Thymus (tissue), 11 donors: ENCODE data around the gene CTPS2. TPM values are rescaled to one million over a fixed set of nuclear protein-coding genes. Genes with fewer than 3 reads are reported as not detected.
"Not testable (repeated sequence)": the region's sequence is repeated elsewhere in the genome, so short reads cannot be mapped to it uniquely, and the experiment has no call there.

Source experiments
- DNase-seq, 9 donors: peaks; one replicate each; pipeline ENCODE4 v3.0.0-alpha.2; 2013; ENCODE audit warnings: low spot score in 9 of 9, low read depth in 6 of 9, missing footprints in 1 of 9
- H3K27ac ChIP-seq, 2 donors: one replicate each; pipeline ENCODE4 v1.5.1; 2013; ENCODE audit warnings: control low read depth in 1 of 2, low read depth in 1 of 2, low read length in 1 of 2, mild to moderate bottlenecking in 1 of 2, moderate library complexity in 1 of 2
- H3K27me3 ChIP-seq, 2 donors: one replicate each; pipeline ENCODE4 v1.5.1; 2013; ENCODE audit warnings: low read length in 1 of 2; ENCODE audit not compliant: control insufficient read depth in 2 of 2, insufficient read depth in 1 of 2
- H3K36me3 ChIP-seq, 2 donors: one replicate each; pipeline ENCODE4 v1.5.1; 2013; ENCODE audit warnings: low read length in 1 of 2, mild to moderate bottlenecking in 1 of 2, moderate library complexity in 1 of 2; ENCODE audit not compliant: control insufficient read depth in 2 of 2, insufficient read depth in 2 of 2
- H3K4me1 ChIP-seq, 2 donors: one replicate each; pipeline ENCODE4 v1.5.1; 2013; ENCODE audit warnings: low read length in 2 of 2; ENCODE audit not compliant: control insufficient read depth in 2 of 2, insufficient read depth in 2 of 2
- H3K4me3 ChIP-seq, 2 donors: one replicate each; pipeline ENCODE4 v1.5.1; 2013; ENCODE audit warnings: low read length in 2 of 2, control low read depth in 1 of 2, mild to moderate bottlenecking in 1 of 2
- H3K9me3 ChIP-seq, 2 donors: one replicate each; pipeline ENCODE4 v1.5.1; 2013; ENCODE audit warnings: low read length in 1 of 2, mild to moderate bottlenecking in 1 of 2; ENCODE audit not compliant: control insufficient read depth in 2 of 2, insufficient read depth in 1 of 2
- WGBS: extraction: QIAGEN DNeasy Blood & Tissue Kit; methylation state at CpG from one replicate; pipeline ENCODE4 v1.1.7; 2013; 5-methylcytosine and 5-hydroxymethylcytosine counted together
- polyA plus RNA-seq: library from polyadenylated mRNA; stranded (reverse); fragments of 200-250 nt; gene quantifications from one replicate; pipeline ENCODE4 v1.2.3, GENCODE V29; 2013
- total RNA-seq: library from RNA; stranded (reverse); fragments of 120-200 nt; gene quantifications from one replicate; pipeline ENCODE4 v1.2.4, GENCODE V29; 2013
- donor health status: healthy.

The CTPS2 gene
- total and polyA plus RNA-seq, 2 donors = 10.2 to 11.3 TPM

DNA sequence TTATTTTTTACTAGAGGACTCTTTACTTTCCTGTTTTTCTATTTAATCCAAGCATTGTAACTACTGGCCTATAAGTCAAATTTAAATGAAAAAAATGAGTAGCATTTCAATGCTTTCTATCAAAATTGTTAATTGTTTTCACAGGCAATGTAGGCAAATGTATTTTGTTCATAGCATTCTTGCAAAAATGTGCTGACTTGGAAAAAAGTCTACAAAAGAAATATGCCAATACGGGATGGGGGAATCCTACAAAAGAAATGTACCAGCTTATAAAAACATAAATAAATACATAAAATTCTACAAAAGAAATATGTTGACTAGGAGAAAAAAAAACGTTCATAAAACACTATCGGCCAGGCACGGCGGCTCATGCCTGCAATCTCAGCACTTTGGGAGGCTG lies 77.4 kb downstream of the CTPS2 start:
- Histone ChIP-seq H3K9me3 (no peaks in the 10 kb centered on the region), H3K36me3 (no peaks in the 10 kb centered on the region), H3K27ac (no peak overlapping the region), H3K27me3 (no peaks in the 10 kb centered on the region), H3K4me3 (no peak overlapping the region), H3K4me1 (no peaks in the 10 kb centered on the region)
- WGBS = 98% methylated on average over 5 of the region's 5 CpGs
- DNase-seq = no peak

DNA sequence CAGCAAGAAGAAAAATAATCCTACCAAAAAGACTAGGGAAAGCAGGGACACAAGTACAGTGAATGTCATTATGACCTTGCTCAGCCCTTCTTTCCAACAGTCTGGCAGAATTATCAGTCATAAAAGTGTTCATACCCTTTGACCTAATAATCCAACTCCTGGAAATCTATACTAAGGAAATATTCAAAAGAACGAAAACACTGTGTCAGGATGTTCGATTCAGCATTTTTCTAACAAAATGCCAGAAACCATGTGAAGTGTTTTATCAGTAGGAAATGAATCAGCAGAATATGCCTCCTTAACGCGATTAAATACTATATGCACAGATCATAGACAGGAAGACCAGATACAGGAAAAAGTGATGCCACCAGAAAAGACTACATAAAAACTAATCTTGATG lies 78.7 kb downstream of the CTPS2 start:
- Histone ChIP-seq H3K36me3 (no peaks in the 10 kb centered on the region), H3K9me3 (no peaks in the 10 kb centered on the region), H3K27ac (no peak overlapping the region), H3K4me3 (no peak overlapping the region), H3K4me1 (no peaks in the 10 kb centered on the region), H3K27me3 (no peaks in the 10 kb centered on the region)
- DNase-seq = no peak
- WGBS = 10% methylated on average over 4 of the region's 4 CpGs

DNA sequence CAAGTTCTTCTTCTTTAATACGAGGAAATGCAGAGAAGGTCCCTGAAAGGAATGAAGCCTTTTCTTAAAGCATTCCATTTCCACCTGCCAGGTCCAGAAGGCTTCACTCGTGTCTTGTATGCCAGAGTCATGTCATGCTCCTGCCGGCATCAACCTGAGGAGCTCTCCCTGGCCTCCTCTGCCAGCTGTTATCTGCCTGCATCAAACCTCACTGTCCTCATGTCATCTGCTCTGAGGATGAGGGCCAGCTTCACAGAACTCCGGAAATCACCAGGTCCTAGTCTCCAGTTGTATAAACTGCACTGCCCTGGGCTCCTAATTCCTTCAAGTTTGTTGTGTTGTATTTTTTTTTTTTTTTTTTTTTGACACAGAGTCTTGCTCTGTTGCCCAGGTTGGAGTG lies 82.6 kb downstream of the CTPS2 start:
- no peak overlapping the region for H3K27ac ChIP-seq
- WGBS = 96% methylated on average over 4 of the region's 4 CpGs
- no peaks in the 10 kb centered on the region for H3K9me3 ChIP-seq
- H3K4me1 ChIP-seq = no peaks in the 10 kb centered on the region
- DNase-seq = no peak
- H3K27me3 ChIP-seq = no peaks in the 10 kb centered on the region
- H3K36me3 ChIP-seq = no peaks in the 10 kb centered on the region
- H3K4me3 ChIP-seq = no peak overlapping the region

DNA sequence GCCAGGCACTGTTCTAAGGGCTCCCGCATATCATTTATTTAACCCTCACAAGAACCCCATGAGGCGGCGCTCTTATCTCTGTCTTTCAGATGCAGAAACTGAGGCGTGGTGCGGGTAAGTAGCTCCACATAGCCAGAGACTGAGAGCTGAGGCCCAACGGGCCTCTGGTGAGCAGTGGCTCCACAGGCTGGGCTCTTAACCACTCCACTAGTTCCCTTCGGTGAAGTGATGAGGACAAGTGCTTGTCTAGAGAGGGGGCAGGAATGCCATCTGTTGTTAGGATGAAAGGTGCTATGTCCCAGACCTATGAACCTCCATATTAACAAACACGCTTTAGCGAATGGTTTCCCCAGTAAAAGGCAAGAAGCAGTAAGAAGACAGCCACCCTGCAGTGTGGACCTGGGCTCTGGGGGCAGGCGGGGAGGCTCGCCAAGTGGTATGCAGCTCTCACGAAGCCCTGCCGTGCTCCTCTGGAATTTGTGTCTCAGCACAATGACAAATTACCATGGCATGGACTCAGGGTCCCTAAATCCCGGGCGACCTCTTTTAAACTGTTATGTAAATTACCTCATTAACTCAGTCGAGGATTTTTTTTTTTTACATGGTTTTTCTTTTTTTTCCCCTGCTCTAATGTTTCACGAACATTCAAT lies 83.4 kb downstream of the CTPS2 start:
- Histone ChIP-seq H3K4me1 (no peaks in the 10 kb centered on the region), H3K36me3 (no peaks in the 10 kb centered on the region), H3K27me3 (no peaks in the 10 kb centered on the region), H3K27ac (no peak overlapping the region), H3K9me3 (no peaks in the 10 kb centered on the region), H3K4me3 (no peak overlapping the region)
- WGBS = 98% methylated on average over 17 of the region's 17 CpGs
- DNase-seq = no peak

DNA sequence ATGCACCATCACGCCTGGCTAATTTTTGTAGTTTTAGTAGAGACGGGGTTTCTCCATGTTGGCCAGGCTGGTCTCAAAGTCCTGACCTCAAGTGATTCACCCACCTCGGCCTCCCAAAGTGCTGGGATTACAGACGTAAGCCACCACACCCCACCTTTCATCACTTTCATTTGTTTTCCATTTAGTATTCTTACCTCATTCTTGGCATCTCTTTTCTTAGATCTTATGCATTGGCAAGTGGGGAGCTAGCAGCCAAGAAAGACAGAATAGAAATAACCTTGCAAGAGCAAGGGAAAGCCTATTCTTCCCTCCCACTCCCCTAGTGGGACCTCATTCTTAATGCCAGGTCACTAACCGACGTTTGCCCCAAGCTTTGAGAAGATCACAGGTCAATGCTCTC lies 84.0 kb downstream of the CTPS2 start:
- WGBS = 99% methylated on average over 6 of the region's 6 CpGs
- not testable (repeated sequence) for H3K9me3 ChIP-seq, H3K27ac ChIP-seq, H3K4me3 ChIP-seq, H3K4me1 ChIP-seq, H3K27me3 ChIP-seq, DNase-seq, H3K36me3 ChIP-seq

DNA sequence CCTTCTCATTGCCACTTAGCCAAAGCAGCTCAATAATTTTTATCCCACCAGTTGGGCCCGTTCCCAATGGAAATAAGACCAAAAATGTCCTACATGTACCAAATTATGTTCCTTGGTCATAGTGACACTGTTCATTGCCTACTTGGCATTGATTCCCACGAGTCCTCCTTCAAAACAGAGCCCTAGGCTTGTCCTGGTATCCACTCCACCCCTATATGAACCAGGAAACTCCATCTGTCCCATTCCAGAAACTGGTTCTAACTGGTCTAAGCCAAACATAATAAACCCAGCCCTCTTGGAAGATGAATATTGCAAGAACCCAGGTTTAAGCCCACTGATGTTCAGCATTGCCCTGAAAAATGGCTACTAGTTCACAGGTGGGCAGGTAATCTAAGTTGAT lies 93.4 kb downstream of the CTPS2 start:
- DNase-seq = no peak
- Histone ChIP-seq H3K9me3 (no peaks in the 10 kb centered on the region), H3K4me1 (no peaks in the 10 kb centered on the region), H3K27me3 (no peaks in the 10 kb centered on the region), H3K4me3 (no peak overlapping the region), H3K27ac (no peak overlapping the region), H3K36me3 (no peaks in the 10 kb centered on the region)
- WGBS = 94% methylated on average over 2 of the region's 2 CpGs

DNA sequence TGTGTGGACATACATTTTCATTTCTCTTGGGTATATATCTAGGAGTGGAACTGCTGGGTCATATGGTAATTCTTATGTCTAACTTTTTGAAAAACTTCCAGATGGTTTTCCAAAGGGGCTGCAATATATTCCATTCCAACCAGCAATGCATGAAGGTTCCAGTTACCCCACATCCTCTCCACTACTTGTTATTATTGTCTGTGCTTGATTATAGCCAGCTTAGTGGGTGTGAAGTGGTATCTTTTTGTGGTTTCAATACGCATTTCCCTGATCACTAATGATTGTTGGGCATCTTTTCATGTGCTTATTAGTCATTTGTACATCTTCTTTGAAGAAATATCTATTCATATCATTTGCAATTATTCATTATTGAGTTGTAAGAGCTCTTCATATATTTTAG lies 94.0 kb downstream of the CTPS2 start:
- no peak overlapping the region for H3K27ac ChIP-seq
- H3K36me3 ChIP-seq = no peaks in the 10 kb centered on the region
- no peaks in the 10 kb centered on the region for H3K9me3 ChIP-seq
- no peaks in the 10 kb centered on the region for H3K4me1 ChIP-seq
- H3K27me3 ChIP-seq = no peaks in the 10 kb centered on the region
- no peak overlapping the region for H3K4me3 ChIP-seq
- WGBS = 100% methylated on average over 1 of the region's 1 CpG
- no peak for DNase-seq

DNA sequence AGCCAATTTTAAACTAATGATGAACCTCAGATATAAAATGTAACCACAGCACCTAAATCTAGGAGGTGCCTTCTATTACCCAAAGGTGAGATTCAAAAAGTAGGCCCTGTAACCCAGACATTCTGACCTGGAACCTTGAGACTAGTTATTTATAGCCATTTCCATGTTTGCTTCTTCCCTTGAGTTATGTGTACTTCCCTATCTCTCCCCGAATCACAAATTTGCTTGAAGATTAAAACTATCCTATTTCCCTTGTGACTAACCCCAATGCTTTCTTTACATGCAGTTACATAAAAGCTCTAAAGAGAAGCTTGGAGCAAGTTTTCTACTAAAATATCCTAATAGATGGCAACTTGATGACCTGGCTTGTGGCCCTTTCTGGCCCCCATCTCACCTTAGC lies 95.1 kb downstream of the CTPS2 start:
- no peaks in the 10 kb centered on the region for H3K4me1 ChIP-seq
- 100% methylated on average over 1 of the region's 1 CpG for WGBS

DNA sequence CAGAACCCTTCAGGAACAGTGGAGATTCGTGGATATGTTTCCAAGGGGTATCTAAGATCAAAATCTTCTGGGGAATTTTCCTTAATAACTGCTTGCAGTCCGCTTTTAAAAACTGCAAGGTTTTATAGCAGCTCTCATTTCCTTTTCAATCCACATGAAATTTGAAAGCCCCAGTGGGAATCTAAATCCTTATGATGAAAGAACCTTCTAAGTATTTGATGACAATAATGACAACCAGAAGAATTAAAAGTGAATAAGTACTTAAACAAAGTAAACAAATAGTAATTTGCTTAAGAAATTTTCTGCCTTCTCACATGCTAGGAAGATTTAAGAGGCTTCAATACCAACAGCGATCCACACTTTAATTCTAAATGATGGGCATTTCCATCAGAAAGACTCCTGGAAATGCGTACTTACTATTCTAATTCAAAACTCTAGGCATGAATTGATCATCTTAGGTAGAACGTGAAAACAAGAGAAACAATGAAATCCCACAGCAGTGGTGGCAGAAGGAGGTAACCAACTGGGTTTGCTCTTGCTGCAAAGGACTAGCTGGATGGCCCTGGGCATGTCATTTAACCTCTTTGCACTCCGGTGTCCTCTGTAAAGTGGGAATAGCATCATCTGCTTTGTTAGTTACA lies 100.1 kb downstream of the CTPS2 start:
- 93% methylated on average over 6 of the region's 6 CpGs for WGBS
- Histone ChIP-seq H3K27me3 (no peaks in the 10 kb centered on the region), H3K9me3 (no peaks in the 10 kb centered on the region), H3K4me3 (no peak overlapping the region), H3K4me1 (no peaks in the 10 kb centered on the region), H3K27ac (no peak overlapping the region), H3K36me3 (peaks cover 0 to 3% of the 10 kb centered on the region in 2 donors)
- DNase-seq = no peak

More for the DNA sequence above, 95.1 kb downstream of the CTPS2 start:
- H3K27me3 ChIP-seq = no peaks in the 10 kb centered on the region
- no peaks in the 10 kb centered on the region for H3K36me3 ChIP-seq
- H3K27ac ChIP-seq = no peak overlapping the region
- H3K4me3 ChIP-seq = no peak overlapping the region
- no peaks in the 10 kb centered on the region for H3K9me3 ChIP-seq
- DNase-seq = no peak
